CD4-positive, alpha-beta T cell treated with Interleukin-4 for 4 hours (primary cell): ENCODE results near the gene PTPRN2.

Experiments
- DNase-seq: peaks from one replicate; pipeline ENCODE4 v3.0.0-alpha.2; 2020

PTPRN2 gene

DNA sequence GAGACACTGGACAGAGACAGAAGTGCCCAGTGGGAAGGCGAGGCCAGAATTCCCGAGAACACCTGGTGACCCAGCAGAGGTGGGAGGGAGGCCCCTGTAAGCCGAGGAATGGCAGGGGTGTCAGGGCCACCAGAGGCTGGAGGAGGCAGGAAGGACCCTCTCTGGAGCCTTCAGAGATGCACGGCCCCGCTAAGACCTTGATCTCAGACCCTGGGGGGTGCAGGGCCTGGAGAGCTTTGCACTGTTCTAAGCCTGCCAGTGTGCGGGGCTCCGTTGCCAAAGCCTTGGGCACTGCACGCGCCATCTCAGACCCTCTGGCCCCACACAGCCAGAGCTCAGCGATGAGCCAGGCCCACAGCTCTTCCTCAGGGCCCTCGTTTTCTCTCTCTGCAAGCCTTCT is 557.1 kb downstream of the PTPRN2 start:
- DNase-seq = no peak

DNA sequence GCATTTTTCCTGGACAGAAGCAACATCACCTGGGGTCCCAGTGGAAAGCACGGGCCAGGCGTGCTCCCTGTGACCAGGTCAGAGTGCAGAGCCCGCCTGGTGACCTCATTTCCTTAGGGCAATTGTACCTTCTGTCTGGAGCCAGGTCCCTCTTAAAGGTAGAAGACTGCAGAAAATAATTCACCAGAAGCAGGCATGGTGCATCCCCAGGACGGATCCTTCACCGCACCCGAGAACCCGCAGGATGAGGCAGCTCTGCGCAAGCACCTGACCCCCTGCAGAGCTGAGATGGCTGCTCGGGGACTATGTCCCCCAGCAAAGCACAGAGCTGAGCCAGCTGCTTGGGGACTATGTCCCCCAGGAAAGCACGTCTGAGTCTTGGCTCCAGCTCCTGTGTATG is 557.6 kb downstream of the PTPRN2 start:
- DNase-seq = no peak

DNA sequence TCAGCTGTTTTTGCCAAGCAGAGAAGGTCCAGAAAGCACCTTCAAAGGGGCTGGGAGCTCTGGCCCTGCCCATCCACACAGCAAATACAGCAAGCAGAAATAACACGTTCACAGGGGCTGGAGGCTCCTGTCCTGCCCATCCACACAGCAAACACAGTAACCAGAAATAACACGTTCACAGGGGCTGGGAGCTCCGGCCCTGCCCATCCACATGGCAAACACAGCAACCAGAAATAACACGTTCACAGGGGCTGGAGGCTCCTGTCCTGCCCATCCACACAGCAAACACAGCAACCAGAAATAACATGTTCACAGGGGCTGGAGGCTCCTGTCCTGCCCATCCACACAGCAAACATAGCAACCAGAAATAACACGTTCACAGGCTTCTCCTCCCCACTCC is 558.1 kb downstream of the PTPRN2 start:
- no peak for DNase-seq

GRCh38 chr7:158028971-158029370 is 558.7 kb downstream of the PTPRN2 start:
- DNase-seq = no peak

DNA sequence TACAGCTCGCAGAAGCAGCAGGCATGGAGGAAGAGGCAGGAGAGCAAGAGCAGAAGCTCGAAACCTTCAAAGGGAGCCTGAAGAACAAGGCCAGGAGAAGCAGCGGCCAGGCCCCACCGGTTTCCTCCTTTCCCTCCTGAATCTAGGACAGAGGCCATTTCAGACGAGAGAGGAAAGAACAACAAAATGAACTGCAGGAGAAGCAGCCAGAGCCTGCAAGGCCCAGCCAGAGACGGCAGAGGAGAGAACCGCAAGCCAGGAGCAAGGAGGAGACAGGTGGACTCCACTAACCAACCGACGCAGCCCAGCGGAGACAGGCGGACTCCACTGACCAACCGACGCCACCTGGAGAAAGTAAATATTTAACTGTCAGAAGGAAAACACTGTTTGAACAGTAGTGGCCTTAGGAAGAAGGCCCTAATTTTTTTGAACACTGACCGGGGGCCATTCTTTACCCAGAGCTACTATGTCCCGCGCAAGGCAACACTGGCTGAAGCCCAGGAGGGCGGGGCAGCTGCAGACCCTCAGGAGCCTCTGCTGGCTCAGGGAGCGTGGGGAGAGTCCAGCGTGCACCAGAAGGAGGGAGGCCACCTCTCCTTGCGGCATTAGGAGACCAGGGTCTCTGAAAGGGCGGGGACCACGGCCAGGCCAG is 559.2 kb downstream of the PTPRN2 start:
- no peak for DNase-seq

DNA sequence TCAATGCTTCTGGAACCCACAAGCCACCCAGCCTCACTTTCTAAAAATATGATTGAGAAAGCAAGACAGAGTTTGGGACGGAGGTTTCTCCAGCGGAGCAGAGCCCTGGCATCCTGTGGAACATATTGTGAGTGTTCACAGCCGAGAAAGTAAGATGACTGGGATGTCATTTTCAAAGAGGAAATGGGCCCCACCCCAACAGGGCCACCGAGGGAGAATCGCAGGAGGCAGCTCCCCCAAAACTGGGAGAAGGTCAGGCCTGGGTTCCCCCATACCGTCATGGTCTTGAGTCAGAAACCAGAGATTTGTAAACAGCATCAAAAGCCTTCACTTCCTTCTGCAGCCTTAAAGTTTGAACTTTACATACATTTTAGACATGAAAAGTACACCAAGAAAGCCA is 560.0 kb downstream of the PTPRN2 start:
- no peak for DNase-seq

- no peak for DNase-seq
Measured at GRCh38 chr7:158026636-158027265, 560.9 kb downstream of the PTPRN2 start.

- DNase-seq = no peak
Measured at GRCh38 chr7:158025686-158026600, 561.7 kb downstream of the PTPRN2 start.

- no peak for DNase-seq
Measured at GRCh38 chr7:158024881-158025280, 562.7 kb downstream of the PTPRN2 start.

- no peak for DNase-seq
Measured at GRCh38 chr7:158024351-158024715, 563.3 kb downstream of the PTPRN2 start.

DNA sequence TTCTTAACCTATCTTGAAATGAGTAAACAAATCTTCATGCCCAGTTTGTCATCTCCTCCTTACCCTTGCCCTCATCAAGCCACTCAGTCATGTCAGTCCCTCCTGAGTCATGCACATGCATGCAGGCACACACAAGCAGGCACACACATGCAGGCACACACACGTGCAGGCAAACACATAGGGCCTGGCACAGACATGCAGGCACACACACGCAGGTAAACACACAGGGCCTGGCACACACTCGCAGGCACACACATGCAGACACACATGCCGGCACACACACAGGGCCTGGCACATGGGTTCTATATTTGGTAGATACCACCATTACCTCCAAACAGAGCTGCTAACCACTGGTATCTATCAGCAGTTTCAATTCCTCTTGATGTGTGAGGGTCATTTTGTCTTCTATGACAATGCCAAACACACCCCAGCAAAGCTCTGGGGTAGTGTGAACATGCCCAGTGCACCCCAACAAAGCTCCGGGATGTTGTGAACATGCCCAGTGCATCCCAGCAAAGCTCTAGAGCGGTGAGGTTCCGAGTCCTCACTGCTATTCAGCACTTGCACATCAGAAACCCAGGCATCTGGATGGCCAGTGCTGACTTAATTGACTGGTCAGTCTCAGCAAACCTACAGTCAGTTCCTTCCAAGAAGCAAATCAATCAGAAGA is 563.8 kb downstream of the PTPRN2 start:
- DNase-seq = no peak

- no peak for DNase-seq
Measured at GRCh38 chr7:158023157-158023556, 564.5 kb downstream of the PTPRN2 start.

DNA sequence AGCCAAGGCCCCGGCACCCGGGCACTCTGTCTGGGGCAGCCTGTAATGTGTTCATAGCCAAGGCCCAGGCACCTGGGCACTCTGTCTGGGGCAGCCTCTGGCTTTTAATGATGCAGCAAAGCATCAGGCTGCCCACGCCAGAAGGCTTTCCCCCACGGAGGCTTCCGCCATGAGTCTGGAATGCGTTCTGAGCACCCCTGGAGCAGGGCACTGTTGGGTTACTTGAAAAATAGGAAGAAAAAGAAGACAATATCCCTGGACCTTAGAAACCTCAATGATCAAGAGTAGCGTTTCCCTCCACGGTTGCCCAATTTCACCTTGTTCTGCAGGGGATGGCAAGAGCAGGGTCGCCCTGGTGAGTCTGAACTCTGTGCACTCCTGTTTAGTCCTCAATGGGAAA is 565.0 kb downstream of the PTPRN2 start:
- no peak for DNase-seq

- no peak for DNase-seq
Measured at GRCh38 chr7:158021836-158022235, 565.8 kb downstream of the PTPRN2 start.

- DNase-seq = no peak
Measured at GRCh38 chr7:158020706-158021095, 566.9 kb downstream of the PTPRN2 start.

GRCh38 chr7:158019726-158020705 is 567.6 kb downstream of the PTPRN2 start:
- DNase-seq = no peak

GRCh38 chr7:158018971-158019645 is 568.5 kb downstream of the PTPRN2 start:
- no peak for DNase-seq

DNA sequence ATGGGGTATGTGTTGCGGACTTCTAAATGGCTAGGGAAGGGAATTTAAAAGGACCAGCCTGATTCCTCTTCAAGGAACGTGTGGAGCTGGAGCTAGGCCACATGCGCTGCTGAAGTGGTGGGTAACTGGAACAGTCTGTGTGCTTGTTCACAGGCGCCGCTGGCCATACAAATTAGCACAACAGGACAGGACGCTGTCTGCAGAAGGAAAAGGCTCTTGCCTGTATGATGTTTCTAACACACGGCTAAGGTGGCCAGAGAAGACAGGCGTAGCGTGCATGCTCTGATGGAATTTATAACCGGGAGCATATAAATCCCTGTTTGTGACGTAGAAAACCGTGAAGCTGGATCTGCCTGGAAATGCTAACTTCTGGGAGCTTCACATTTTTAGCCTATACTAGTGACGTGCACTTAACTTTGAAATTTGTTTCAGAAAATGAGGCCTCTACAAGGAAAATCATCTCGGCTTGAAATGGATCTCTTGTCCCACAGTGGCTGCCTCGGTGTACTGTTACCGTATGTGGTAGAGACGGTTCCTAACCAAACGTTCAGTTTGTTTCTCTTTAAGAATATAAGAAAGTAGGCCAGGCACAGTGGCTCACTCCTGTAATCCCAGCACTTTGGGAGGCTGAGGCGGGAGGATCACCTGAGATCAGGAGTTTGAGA is 569.4 kb downstream of the PTPRN2 start:
- DNase-seq = no peak

- DNase-seq = no peak
Measured at GRCh38 chr7:158017111-158018097, 570.2 kb downstream of the PTPRN2 start.
